ENCODE results near the gene SMG6.
A peak's percentile ranks its signal among the peaks of the same experiment; 100 is the strongest.

Gene SMG6

GRCh38 chr17:2011411-2012371 lies 291.9 kb downstream of the SMG6 start:
- no peaks in the 10 kb centered on the region for H3K36me3 Mint-ChIP-seq (ENCODE audit: low read depth)
- no peak for TF ChIP-seq CTCF (IDR thresholded peaks at IDR 0.05)
- no peak for DNase-seq
- peak overlapping the region; percentile 83 for H3K27ac Mint-ChIP-seq
- peaks cover 13% of the 10 kb centered on the region for H3K9me3 Mint-ChIP-seq
- peak overlapping the region; percentile 23 for H3K4me3 Mint-ChIP-seq
- peaks cover 56% of the 10 kb centered on the region for H3K4me1 Mint-ChIP-seq
- peaks cover 18% of the 10 kb centered on the region for H3K27me3 Mint-ChIP-seq (ENCODE audit: low read depth, poor library complexity)

Data from nephron progenitor cell (in vitro differentiated cells).